ENCODE results near the gene HOXD12.

The HOXD12 gene

DNA sequence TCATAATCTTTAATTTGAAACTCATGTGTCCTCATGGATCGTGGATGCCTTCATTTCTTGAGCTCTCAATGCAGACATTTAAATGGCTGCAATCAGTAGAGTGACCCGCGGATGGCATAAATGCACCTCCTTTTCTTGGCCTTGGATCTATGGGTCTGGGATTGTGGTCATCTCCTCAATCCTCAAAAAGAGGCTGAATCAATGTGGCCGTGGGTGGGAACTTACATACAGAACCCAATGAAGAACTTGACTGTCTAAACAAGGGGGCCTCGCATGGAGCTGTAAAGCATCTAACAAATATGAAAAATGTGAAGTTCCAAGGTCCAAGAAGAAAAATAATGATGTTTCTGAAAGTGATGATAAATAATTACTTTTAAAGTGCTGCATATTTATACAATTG, 4.2 kb upstream of the HOXD12 start:
- Histone ChIP-seq H3K27ac (no peak overlapping the region), H3K36me3 (replicated peaks) (no peaks in the 10 kb centered on the region), H3K4me3 (ENCODE audit: low read depth, low read length) (no peak overlapping the region), H3K27me3 (replicated peaks) (peaks cover 97% of the 10 kb centered on the region)
- TF ChIP-seq, protein P1, sequence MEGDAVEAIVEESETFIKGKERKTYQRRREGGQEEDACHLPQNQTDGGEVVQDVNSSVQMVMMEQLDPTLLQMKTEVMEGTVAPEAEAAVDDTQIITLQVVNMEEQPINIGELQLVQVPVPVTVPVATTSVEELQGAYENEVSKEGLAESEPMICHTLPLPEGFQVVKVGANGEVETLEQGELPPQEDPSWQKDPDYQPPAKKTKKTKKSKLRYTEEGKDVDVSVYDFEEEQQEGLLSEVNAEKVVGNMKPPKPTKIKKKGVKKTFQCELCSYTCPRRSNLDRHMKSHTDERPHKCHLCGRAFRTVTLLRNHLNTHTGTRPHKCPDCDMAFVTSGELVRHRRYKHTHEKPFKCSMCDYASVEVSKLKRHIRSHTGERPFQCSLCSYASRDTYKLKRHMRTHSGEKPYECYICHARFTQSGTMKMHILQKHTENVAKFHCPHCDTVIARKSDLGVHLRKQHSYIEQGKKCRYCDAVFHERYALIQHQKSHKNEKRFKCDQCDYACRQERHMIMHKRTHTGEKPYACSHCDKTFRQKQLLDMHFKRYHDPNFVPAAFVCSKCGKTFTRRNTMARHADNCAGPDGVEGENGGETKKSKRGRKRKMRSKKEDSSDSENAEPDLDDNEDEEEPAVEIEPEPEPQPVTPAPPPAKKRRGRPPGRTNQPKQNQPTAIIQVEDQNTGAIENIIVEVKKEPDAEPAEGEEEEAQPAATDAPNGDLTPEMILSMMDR (IDR thresholded peaks at IDR 0.05; ENCODE audit: low read depth, low read length, missing control alignments) = no peak
- in situ Hi-C loops (cut with HindIII; ENCODE audit: low pct_ligation_motif_present, low sequenced_read_pairs) = loop anchor here (10.0 kb wide), 1 partner anchor 731 kb away; no protein-coding TSS in a partner anchor
- no peak for DNase-seq

DNA sequence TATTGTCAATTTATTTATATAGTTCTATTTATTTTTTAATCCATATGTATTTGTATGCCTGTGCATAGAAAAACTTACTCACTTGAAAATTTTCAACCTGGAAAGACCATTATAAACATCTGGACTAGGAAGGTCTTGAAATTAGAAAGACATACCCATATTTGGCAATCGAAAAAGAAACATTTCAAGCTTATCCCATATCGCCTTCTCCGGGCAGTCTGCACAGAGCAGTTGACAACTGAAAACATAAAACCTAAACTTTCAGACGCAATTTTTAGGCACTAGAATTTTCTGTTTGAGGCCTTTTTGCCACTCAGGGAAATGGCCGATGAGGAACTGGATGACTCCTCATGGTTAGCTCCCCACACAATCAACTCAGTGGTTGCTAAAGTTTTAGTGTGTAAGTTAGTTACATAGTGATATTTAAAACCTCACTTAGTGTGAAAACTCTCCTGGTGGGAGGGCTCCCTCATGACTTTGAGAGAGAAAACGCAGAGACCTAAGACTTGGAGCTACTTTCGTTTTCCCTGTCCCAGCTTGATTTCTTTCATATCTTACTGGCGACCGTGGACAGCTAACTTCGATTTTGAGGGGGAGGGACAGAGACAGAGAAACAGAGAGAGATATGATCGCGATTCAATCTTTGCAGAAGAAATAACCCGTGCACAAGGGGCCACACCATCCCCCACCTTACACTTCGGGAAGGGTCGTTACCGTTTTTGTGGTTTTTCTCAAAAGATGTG, 3.2 kb upstream of the HOXD12 start:
- Histone ChIP-seq H3K4me3 (ENCODE audit: low read depth, low read length) (no peak overlapping the region), H3K27ac (no peak overlapping the region)
- in situ Hi-C loops (cut with HindIII; ENCODE audit: low pct_ligation_motif_present, low sequenced_read_pairs) = loop anchor here (10.0 kb wide), 1 partner anchor 732 kb away; no protein-coding TSS in a partner anchor

DNA sequence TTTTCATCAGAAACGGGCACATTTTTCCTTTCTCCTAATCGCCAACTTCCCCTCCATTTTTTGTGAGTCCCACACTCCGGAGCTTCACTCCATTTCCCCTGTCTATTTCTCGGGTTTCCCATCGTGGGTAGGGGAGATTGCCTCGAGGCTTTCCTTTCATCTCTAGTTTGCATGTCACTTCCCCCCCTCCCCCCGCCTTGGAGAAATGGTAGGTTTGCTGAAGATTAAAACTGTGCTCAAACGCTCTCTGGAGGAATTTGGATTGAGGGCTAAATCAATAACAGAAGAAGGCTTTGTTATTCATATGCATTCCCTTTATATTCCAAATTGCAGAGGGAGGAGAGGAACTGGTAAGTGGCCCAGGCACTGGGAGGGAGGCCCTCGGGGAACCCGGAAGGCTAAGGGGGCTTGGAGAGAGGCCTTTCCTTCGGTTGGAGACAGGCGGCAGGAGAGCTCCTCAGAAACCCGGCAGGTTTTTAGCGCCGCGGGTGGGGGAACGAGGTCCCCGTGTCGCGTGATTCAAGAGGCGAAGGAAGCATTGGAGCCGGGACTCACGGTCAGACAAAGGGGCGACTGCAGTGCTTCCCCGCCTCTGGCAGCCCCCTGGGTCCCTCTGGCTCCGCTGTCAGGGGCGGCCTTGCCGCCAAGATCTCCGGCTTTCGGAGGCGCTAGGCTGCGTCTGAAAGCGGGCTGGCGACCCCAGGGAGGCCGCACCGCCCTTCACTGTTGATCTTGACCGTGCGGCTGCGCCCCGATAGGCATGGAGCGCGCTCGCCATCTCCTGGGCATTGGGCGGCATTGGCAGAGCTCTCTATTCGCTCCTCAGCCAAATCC, 2.4 kb upstream of the HOXD12 start:
- H3K27me3 ChIP-seq (replicated peaks) = peaks cover 99% of the 10 kb centered on the region
- H3K27ac ChIP-seq = no peak overlapping the region
- no peaks in the 10 kb centered on the region for H3K36me3 ChIP-seq (replicated peaks)
- in situ Hi-C loops (cut with HindIII; ENCODE audit: low pct_ligation_motif_present, low sequenced_read_pairs) = loop anchor here (10.0 kb wide), 1 partner anchor 732 kb away; no protein-coding TSS in a partner anchor
- H3K4me3 ChIP-seq (ENCODE audit: low read depth, low read length) = no peak overlapping the region
- TF ChIP-seq, protein P1 (IDR thresholded peaks at IDR 0.05; ENCODE audit: low read depth, low read length, missing control alignments) = peak; percentile 87
- peak; percentile 45 for DNase-seq

More for the DNA sequence above, 3.2 kb upstream of the HOXD12 start:
- TF ChIP-seq, protein P1 (IDR thresholded peaks at IDR 0.05; ENCODE audit: low read depth, low read length, missing control alignments) = no peak
- H3K36me3 ChIP-seq (replicated peaks) = no peaks in the 10 kb centered on the region
- H3K27me3 ChIP-seq (replicated peaks) = peaks cover 98% of the 10 kb centered on the region
- no peak for DNase-seq

DNA sequence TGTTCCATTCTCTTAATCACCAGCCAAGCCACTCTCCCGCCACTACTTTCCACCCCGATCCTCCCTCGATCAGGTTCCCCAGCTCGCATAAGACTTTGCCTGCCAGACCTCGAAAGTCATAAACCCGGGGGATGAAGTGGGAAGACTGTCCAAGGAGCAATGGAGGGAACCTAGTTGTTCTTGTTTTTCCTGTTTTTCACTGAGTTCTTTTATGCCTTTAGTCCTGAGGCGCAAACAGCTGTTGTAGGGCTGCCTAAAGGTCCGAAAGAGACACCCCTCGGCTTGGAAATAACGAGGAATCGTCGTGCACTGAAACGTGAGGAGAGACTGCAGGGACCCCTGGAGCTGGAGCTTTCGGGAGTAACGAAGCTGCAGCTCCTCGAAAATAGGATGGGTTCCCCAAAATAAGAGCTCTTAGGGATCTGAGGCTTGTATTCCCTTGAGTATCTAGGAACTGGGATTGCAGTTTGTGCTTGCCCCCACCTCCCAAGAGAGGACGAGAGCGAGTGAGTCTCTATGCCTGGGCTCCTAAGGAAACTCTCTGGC, 1.7 kb upstream of the HOXD12 start:
- Histone ChIP-seq H3K4me3 (ENCODE audit: low read depth, low read length) (no peak overlapping the region), H3K27me3 (replicated peaks) (peaks cover 100% of the 10 kb centered on the region), H3K36me3 (replicated peaks) (no peaks in the 10 kb centered on the region), H3K27ac (no peak overlapping the region)
- DNase-seq = no peak
- TF ChIP-seq, protein P1 (IDR thresholded peaks at IDR 0.05; ENCODE audit: low read depth, low read length, missing control alignments) = no peak
- in situ Hi-C loops (cut with HindIII; ENCODE audit: low pct_ligation_motif_present, low sequenced_read_pairs) = loop anchor here (10.0 kb wide), 1 partner anchor 733 kb away; no protein-coding TSS in a partner anchor

- H3K27ac ChIP-seq = no peak overlapping the region
- H3K4me3 ChIP-seq (ENCODE audit: low read depth, low read length) = no peak overlapping the region
- H3K27me3 ChIP-seq (replicated peaks) = peaks cover 97% of the 10 kb centered on the region
- no peaks in the 10 kb centered on the region for H3K36me3 ChIP-seq (replicated peaks)
- TF ChIP-seq, protein P1 (IDR thresholded peaks at IDR 0.05; ENCODE audit: low read depth, low read length, missing control alignments) = no peak
- in situ Hi-C loops (cut with HindIII; ENCODE audit: low pct_ligation_motif_present, low sequenced_read_pairs) = loop anchor here (10.0 kb wide), 1 partner anchor 734 kb away; no protein-coding TSS in a partner anchor
- DNase-seq = no peak
Measured at GRCh38 chr2:176098366-176099158, 1.0 kb upstream of the HOXD12 start.
